SH-SY5Y (cell line): ENCODE data around the gene MYCN.

Source experiments
- GATA2 ChIP-seq: IDR thresholded peaks from 2 replicates; pipeline ENCODE4 v1.6.1; 2011; ENCODE audit warnings: mild to moderate bottlenecking, low read depth, low read length
- GATA3 ChIP-seq: IDR thresholded peaks from 2 replicates; pipeline ENCODE4 v1.6.1; 2011; ENCODE audit warnings: low read depth, mild to moderate bottlenecking, low read length, moderate library complexity

- TF ChIP-seq GATA2 (no peak), GATA3 (no peak)
These were observed 31.2 kb upstream of the MYCN start for GRCh38 chr2:15909157-15909556.
